Lower lobe of right lung (tissue), 2 donors: ENCODE measurements around the gene MOB3B. TPM values are rescaled to one million over a fixed set of nuclear protein-coding genes. Genes with fewer than 3 reads are reported as not detected.
A peak's percentile ranks its signal among the peaks of the same experiment; 100 is the strongest.

Experiments used
- ATAC-seq, 2 donors: fragments of 200-7000 bp; cut with Tn5 transposase; one replicate each; pipeline ENCODE4 v1.9.1; 2020 to 2022; ENCODE audit warnings: mild to moderate bottlenecking in 2 of 2, moderate library complexity in 2 of 2
- DNase-seq: peaks from one replicate; pipeline ENCODE4 v3.0.0-alpha.2; 2020
- H3K27ac ChIP-seq: fragments of 200-600 bp; one replicate; pipeline ENCODE4 v1.8.0; 2022
- H3K27me3 ChIP-seq: fragments of 200-600 bp; one replicate; pipeline ENCODE4 v1.8.0; 2022; ENCODE audit warnings: low read depth
- H3K36me3 ChIP-seq: fragments of 200-600 bp; one replicate; pipeline ENCODE4 v1.8.0; 2022; ENCODE audit warnings: mild to moderate bottlenecking
- H3K4me1 ChIP-seq: fragments of 200-600 bp; one replicate; pipeline ENCODE4 v1.8.0; 2022
- H3K4me3 ChIP-seq: fragments of 200-600 bp; one replicate; pipeline ENCODE4 v1.8.0; 2022; ENCODE audit warnings: mild to moderate bottlenecking
- H3K9me3 ChIP-seq: fragments of 200-600 bp; one replicate; pipeline ENCODE4 v1.8.0; 2022
- CTCF ChIP-seq: fragments of 200-600 bp; IDR thresholded peaks from one replicate; pipeline ENCODE4 v1.8.0; 2022; ENCODE audit warnings: antibody characterized with exemption, mild to moderate bottlenecking
- intact Hi-C: fragments of 100-400 bp; cut with DNase I; formaldehyde crosslinking; loops from one replicate; pipeline ENCODE4 v1.11.0; 2022
- total RNA-seq: library from RNA; stranded (reverse); fragmentation: NEBNext Ultra II Directional; extraction: Animal tissue kit (Norgen Biotek cat#: 25700); gene quantifications from one replicate; pipeline ENCODE4 v1.2.1, GENCODE V29; 2021
- donor health status: DM: no; HTN: yes; CAD: no; lungs with severe emphysema.

Gene MOB3B
- total RNA-seq, 1 donor from 2014 or later = 22.7 TPM

GRCh38 chr9:27352457-27353165 is 177.0 kb downstream of the MOB3B start:
- peak; percentile 84 to 87 for ATAC-seq
- Histone ChIP-seq H3K27me3 (no peaks in the 10 kb centered on the region), H3K4me1 (peaks cover 55% of the 10 kb centered on the region)

GRCh38 chr9:27351438-27351837 is 178.2 kb downstream of the MOB3B start:
- peaks cover 49% of the 10 kb centered on the region for H3K4me1 ChIP-seq
- no peak for ATAC-seq
- peak overlapping the region; percentile 46 for H3K27ac ChIP-seq
- no peak overlapping the region for H3K4me3 ChIP-seq
- no peaks in the 10 kb centered on the region for H3K9me3 ChIP-seq
- H3K36me3 ChIP-seq = no peaks in the 10 kb centered on the region
- intact Hi-C loops = no loop called here
- no peak for TF ChIP-seq CTCF
- no peaks in the 10 kb centered on the region for H3K27me3 ChIP-seq
- no peak for DNase-seq

More at GRCh38 chr9:27352457-27353165, 177.0 kb downstream of the MOB3B start:
- Histone ChIP-seq H3K27ac (peak overlapping the region; percentile 46), H3K36me3 (no peaks in the 10 kb centered on the region), H3K9me3 (no peaks in the 10 kb centered on the region), H3K4me3 (no peak overlapping the region)
- intact Hi-C loops = no loop called here
- no peak for DNase-seq
- no peak for TF ChIP-seq CTCF

GRCh38 chr9:27350382-27350976 is 179.1 kb downstream of the MOB3B start:
- H3K9me3 ChIP-seq = no peaks in the 10 kb centered on the region
- H3K4me3 ChIP-seq = no peak overlapping the region
- H3K36me3 ChIP-seq = no peaks in the 10 kb centered on the region
- no peak for TF ChIP-seq CTCF
- no peaks in the 10 kb centered on the region for H3K27me3 ChIP-seq
- intact Hi-C loops = no loop called here
- H3K4me1 ChIP-seq = peaks cover 47% of the 10 kb centered on the region
- ATAC-seq = no peak
- no peak overlapping the region for H3K27ac ChIP-seq
- DNase-seq = no peak

GRCh38 chr9:27349698-27350080 is 179.9 kb downstream of the MOB3B start:
- Histone ChIP-seq H3K27me3 (no peaks in the 10 kb centered on the region), H3K4me1 (peaks cover 42% of the 10 kb centered on the region), H3K4me3 (no peak overlapping the region), H3K9me3 (no peaks in the 10 kb centered on the region), H3K36me3 (no peaks in the 10 kb centered on the region), H3K27ac (no peak overlapping the region)
- TF ChIP-seq CTCF = no peak
- ATAC-seq (no peak), DNase-seq (no peak)
- intact Hi-C loops = no loop called here

GRCh38 chr9:27348785-27349697 is 180.6 kb downstream of the MOB3B start:
- H3K27ac ChIP-seq = peak overlapping the region; percentile 12
- no peaks in the 10 kb centered on the region for H3K27me3 ChIP-seq
- no peak for DNase-seq
- intact Hi-C loops = no loop called here
- H3K9me3 ChIP-seq = no peaks in the 10 kb centered on the region
- peaks cover 37% of the 10 kb centered on the region for H3K4me1 ChIP-seq
- no peaks in the 10 kb centered on the region for H3K36me3 ChIP-seq
- TF ChIP-seq CTCF = no peak
- no peak overlapping the region for H3K4me3 ChIP-seq
- no peak for ATAC-seq
